WERI-Rb-1 (cell line): ENCODE results near the gene KLHL14.

Experiments used
- DNase-seq: peaks from one replicate; pipeline ENCODE4 v3.0.0-alpha.2; 2020
- H3K27ac ChIP-seq: fragments of 250-450 bp; sonication (Bioruptor Pico); 2 replicates; pipeline ENCODE4 v1.5.1; 2020; ENCODE audit warnings: mild to moderate bottlenecking, moderate library complexity
- H3K27me3 ChIP-seq: fragments of 250-450 bp; sonication (Bioruptor Pico); 2 replicates; pipeline ENCODE4 v1.5.1; 2021; ENCODE audit warnings: mild to moderate bottlenecking, low read depth, moderate library complexity; ENCODE audit not compliant: insufficient read depth, severe bottlenecking
- H3K36me3 ChIP-seq: fragments of 250-450 bp; sonication (Bioruptor Pico); 2 replicates; pipeline ENCODE4 v1.5.1; 2020; ENCODE audit warnings: mild to moderate bottlenecking, moderate library complexity
- H3K4me3 ChIP-seq: 2 replicates; pipeline ENCODE4 v1.5.1; 2011; ENCODE audit warnings: low read depth, mild to moderate bottlenecking, control low read depth, low read length
- H3K9me3 ChIP-seq: fragments of 250-450 bp; sonication (Bioruptor Pico); 2 replicates; pipeline ENCODE4 v1.5.1; 2021; ENCODE audit warnings: mild to moderate bottlenecking, moderate library complexity; ENCODE audit not compliant: severe bottlenecking
- TF ChIP-seq, protein P1 (sequence below): IDR thresholded peaks from 2 replicates; pipeline ENCODE4 v1.5.1; 2011; ENCODE audit warnings: low read depth, mild to moderate bottlenecking, control low read depth, inconsistent platforms, low read length

The KLHL14 gene

GRCh38 chr18:32629981-32630700, 142.7 kb downstream of the KLHL14 start:
- H3K36me3 ChIP-seq, result no peaks in the 10 kb centered on the region
- peaks cover 19% of the 10 kb centered on the region for H3K27me3 ChIP-seq
- H3K9me3 ChIP-seq, result no peaks in the 10 kb centered on the region
- H3K4me3 ChIP-seq, result no peak overlapping the region
- TF ChIP-seq, protein P1, sequence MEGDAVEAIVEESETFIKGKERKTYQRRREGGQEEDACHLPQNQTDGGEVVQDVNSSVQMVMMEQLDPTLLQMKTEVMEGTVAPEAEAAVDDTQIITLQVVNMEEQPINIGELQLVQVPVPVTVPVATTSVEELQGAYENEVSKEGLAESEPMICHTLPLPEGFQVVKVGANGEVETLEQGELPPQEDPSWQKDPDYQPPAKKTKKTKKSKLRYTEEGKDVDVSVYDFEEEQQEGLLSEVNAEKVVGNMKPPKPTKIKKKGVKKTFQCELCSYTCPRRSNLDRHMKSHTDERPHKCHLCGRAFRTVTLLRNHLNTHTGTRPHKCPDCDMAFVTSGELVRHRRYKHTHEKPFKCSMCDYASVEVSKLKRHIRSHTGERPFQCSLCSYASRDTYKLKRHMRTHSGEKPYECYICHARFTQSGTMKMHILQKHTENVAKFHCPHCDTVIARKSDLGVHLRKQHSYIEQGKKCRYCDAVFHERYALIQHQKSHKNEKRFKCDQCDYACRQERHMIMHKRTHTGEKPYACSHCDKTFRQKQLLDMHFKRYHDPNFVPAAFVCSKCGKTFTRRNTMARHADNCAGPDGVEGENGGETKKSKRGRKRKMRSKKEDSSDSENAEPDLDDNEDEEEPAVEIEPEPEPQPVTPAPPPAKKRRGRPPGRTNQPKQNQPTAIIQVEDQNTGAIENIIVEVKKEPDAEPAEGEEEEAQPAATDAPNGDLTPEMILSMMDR, result no peak
- H3K27ac ChIP-seq, result no peak overlapping the region
- no peak for DNase-seq

DNA sequence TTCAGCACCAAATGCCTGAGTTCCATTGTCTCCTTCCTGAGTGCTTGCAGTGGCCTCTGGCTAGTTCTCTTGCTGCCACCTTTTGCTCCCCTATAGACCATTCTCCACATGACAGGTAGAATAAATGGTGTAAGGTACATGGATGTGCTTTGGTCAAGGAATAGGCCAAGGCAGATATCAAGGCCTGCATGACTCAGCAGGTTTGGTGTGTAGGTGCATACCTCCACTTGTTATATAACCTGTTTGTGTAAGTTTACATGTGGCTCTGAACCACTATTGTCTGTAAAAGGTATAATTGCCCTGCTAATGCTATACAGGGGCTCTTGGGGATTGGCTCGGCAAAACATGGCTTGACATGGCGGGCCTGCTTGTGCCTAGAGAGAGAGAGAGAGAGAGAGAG, 143.5 kb downstream of the KLHL14 start:
- H3K27me3 ChIP-seq, result peaks cover 21% of the 10 kb centered on the region
- no peak for DNase-seq
- no peaks in the 10 kb centered on the region for H3K9me3 ChIP-seq
- TF ChIP-seq, protein P1, result no peak
- H3K27ac ChIP-seq, result no peak overlapping the region
- no peak overlapping the region for H3K4me3 ChIP-seq
- no peaks in the 10 kb centered on the region for H3K36me3 ChIP-seq

DNA sequence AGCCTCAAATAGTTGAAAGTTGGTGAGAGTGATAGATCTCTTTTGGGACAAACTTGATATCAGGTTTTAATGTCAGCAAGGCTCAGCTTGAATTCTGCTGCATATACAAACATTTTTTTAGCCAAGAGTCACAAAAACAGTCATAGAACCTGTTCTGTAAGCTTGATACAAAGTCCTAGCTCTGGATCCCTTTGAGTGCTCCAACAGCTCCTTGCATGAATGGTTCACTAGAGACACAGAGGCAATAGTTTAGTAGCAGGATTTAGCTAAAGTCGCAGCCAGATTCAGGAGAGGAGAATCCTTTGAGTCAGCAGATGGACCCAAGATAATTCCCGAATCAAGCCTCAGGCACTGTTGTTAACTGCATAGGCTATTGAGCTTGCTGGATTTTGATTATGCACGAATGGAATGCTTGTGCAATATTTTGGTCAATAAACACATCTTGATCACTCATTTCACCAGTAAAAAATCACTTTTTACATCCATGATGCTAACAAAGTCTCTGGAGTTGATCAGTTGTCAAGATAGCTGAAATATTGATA, 148.6 kb downstream of the KLHL14 start:
- TF ChIP-seq, protein P1, result no peak
- H3K27me3 ChIP-seq, result peaks cover 12% of the 10 kb centered on the region
- DNase-seq, result no peak
- no peak overlapping the region for H3K4me3 ChIP-seq
- H3K9me3 ChIP-seq, result no peaks in the 10 kb centered on the region
- H3K36me3 ChIP-seq, result no peaks in the 10 kb centered on the region
- no peak overlapping the region for H3K27ac ChIP-seq

DNA sequence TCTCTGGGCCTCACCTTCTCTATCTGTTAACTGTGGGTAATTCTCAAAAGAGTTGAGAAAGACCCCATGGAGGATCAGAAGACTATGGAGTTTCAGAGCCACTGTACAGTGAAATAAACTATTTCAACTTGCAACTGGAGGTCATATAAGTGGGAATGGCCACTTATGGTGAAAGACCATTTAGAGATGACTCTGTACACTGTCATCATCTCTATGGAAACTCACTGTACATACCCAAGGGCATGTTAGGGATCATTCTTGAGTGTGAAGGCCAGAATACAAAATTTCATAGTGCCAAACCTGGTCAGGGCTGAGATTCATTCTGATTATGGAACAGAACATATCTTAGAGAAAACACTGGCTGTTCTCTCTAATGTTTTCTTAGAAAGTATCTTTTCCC, 149.3 kb downstream of the KLHL14 start:
- no peak for DNase-seq
- no peaks in the 10 kb centered on the region for H3K9me3 ChIP-seq
- no peaks in the 10 kb centered on the region for H3K36me3 ChIP-seq
- no peak overlapping the region for H3K27ac ChIP-seq
- no peak overlapping the region for H3K4me3 ChIP-seq
- TF ChIP-seq, protein P1, result no peak
- peaks cover 10% of the 10 kb centered on the region for H3K27me3 ChIP-seq
